NB4 (cell line): ENCODE results near the gene SPOP.

Experiments used
- DNase-seq: peaks from one replicate; pipeline ENCODE4 v3.0.0; 2010; ENCODE audit warnings: low read depth
- H3K4me3 ChIP-seq: one replicate; pipeline ENCODE4 v1.5.1; 2011; ENCODE audit warnings: mild to moderate bottlenecking, low read depth, low read length, moderate library complexity
- MYC ChIP-seq: IDR thresholded peaks from 2 replicates; pipeline ENCODE4 v1.6.1; 2011; ENCODE audit warnings: low read depth, low read length
- POLR2A ChIP-seq: IDR thresholded peaks from 2 replicates; pipeline ENCODE4 v1.6.1; 2011; ENCODE audit warnings: mild to moderate bottlenecking; ENCODE audit not compliant: insufficient read length; ENCODE audit errors: extremely low read depth
- TF ChIP-seq, protein P1 (sequence below): IDR thresholded peaks from one replicate; pipeline ENCODE4 v1.5.1; 2012; ENCODE audit warnings: low read depth, low read length
- TF ChIP-seq, protein P2 (sequence below): IDR thresholded peaks from 2 replicates; pipeline ENCODE4 v1.6.1; 2011; ENCODE audit warnings: low read depth, low read length

SPOP gene

DNA sequence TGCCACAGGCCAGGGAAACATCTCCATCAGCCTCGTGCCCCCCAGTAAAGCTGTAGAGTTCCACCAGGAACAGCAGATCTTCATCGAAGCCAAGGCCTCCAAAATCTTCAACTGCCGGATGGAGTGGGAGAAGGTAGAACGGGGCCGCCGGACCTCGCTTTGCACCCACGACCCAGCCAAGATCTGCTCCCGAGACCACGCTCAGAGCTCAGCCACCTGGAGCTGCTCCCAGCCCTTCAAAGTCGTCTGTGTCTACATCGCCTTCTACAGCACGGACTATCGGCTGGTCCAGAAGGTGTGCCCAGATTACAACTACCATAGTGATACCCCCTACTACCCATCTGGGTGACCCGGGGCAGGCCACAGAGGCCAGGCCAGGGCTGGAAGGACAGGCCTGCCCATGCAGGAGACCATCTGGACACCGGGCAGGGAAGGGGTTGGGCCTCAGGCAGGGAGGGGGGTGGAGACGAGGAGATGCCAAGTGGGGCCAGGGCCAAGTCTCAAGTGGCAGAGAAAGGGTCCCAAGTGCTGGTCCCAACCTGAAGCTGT, 98.9 kb downstream of the SPOP start:
- TF ChIP-seq MYC (no peak), POLR2A (no peak)
- TF ChIP-seq, protein P1, sequence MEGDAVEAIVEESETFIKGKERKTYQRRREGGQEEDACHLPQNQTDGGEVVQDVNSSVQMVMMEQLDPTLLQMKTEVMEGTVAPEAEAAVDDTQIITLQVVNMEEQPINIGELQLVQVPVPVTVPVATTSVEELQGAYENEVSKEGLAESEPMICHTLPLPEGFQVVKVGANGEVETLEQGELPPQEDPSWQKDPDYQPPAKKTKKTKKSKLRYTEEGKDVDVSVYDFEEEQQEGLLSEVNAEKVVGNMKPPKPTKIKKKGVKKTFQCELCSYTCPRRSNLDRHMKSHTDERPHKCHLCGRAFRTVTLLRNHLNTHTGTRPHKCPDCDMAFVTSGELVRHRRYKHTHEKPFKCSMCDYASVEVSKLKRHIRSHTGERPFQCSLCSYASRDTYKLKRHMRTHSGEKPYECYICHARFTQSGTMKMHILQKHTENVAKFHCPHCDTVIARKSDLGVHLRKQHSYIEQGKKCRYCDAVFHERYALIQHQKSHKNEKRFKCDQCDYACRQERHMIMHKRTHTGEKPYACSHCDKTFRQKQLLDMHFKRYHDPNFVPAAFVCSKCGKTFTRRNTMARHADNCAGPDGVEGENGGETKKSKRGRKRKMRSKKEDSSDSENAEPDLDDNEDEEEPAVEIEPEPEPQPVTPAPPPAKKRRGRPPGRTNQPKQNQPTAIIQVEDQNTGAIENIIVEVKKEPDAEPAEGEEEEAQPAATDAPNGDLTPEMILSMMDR: no peak
- TF ChIP-seq, protein P2, sequence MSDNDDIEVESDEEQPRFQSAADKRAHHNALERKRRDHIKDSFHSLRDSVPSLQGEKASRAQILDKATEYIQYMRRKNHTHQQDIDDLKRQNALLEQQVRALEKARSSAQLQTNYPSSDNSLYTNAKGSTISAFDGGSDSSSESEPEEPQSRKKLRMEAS: no peak
- DNase-seq: no peak
- no peak overlapping the region for H3K4me3 ChIP-seq

DNA sequence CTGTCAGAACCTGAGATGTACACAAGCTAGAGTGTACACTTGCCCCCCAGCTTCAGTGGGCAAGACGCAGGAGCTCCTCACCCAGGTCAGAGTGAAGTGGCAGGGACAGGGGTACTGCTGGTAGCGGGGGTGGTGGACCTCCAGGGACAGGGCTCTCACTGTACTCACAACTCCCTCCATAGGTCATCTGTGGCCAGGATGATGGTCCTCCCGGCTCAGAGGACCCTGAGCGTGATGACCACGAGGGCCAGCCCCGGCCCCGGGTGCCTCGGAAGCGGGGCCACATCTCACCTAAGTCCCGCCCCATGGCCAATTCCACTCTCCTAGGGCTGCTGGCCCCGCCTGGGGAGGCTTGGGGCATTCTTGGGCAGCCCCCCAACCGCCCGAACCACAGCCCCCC, 99.5 kb downstream of the SPOP start:
- TF ChIP-seq, protein P2: no peak
- TF ChIP-seq POLR2A: no peak
- TF ChIP-seq, protein P1: no peak
- no peak for TF ChIP-seq MYC
- no peak for DNase-seq
- H3K4me3 ChIP-seq: no peak overlapping the region

DNA sequence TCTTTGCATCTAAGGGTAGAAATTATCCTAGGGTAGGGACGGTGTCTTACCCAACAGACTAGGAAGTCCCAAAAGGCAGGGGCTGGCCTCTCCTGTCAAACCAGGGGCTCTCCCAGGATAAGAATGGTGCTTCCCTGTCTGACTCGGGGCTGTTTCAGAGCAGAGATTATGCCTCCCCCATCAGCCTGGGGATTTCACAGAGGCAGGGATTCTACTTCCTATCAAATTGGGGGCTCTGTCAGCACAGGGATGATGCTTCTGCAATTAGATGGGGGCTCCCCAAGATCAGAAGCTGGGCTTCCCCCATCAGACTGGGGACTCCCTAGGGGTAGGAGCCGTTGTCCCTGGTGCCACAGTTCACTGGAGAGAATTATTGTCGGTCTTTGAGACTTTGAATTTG, 99.9 kb downstream of the SPOP start:
- no peak overlapping the region for H3K4me3 ChIP-seq
- no peak for TF ChIP-seq POLR2A
- TF ChIP-seq, protein P1: no peak
- no peak for TF ChIP-seq MYC
- TF ChIP-seq, protein P2: no peak
- DNase-seq: no peak

DNA sequence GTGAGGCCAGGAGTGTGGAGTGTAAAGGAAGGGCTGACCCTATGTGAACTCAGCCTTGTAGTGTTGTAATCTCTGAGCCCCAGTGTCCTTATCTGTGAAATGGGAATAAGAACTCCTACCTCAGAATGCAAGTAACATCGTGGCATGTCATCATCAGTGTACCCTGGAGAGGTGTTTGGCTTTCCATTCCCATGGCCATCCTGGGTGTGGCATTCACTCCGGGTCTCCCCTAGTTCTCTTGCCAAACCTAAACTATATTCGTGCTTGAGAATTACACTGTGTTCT, 100.3 kb downstream of the SPOP start:
- TF ChIP-seq, protein P1: no peak
- TF ChIP-seq MYC (no peak), POLR2A (no peak)
- TF ChIP-seq, protein P2: no peak
- no peak for DNase-seq
- H3K4me3 ChIP-seq: no peak overlapping the region

DNA sequence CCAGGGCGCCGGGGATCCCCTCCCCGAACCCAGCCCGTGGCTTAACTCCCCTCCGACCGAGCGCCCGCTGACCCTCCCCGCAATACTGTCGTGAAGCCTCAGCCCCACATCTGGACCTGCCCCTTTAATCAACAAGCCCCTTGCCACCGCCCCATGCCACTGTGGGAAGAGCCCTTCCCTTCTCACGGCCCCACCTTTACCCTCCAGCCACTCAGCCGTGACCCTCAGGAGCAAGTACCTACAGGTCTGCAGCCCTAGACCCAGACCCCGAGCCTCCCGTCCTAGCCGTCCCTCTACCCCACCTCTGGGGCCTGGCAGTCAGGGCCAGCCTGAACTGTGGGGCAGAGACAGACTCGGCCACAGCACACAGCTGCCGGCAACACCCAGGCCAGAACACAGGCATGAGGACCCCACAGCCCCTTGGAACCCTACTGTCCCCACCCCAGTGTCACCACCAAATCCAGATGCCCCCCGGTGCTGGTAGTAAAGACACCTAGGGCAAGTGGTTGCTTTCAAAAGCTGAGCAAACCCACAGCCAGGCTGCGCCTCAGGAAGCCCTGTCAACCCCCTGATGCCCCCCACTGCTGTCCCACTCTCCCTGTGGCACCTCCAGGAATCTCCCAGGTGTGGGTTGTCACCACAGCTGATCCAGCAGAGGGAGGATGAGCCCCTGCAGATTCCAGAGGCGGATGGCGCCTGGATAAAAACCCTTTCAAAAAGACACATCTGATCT, 100.8 kb downstream of the SPOP start:
- no peak overlapping the region for H3K4me3 ChIP-seq
- DNase-seq: no peak
- no peak for TF ChIP-seq MYC
- TF ChIP-seq, protein P2: no peak
- TF ChIP-seq POLR2A: no peak
- TF ChIP-seq, protein P1: no peak
